WTC11 (cell line): Measurements from ENCODE around the gene GPR143.

Experiments
- FOXJ3 ChIP-seq: sonication (generic); formaldehyde crosslinking; IDR thresholded peaks from 2 replicates; pipeline ENCODE4 v1.9.0; 2021; ENCODE audit warnings: missing genetic modification reagents, mild to moderate bottlenecking, borderline replicate concordance
- IRF2 ChIP-seq: sonication (generic); formaldehyde crosslinking; IDR thresholded peaks from 2 replicates; pipeline ENCODE4 v1.8.0; 2022; ENCODE audit warnings: low read depth, missing genetic modification reagents, borderline replicate concordance
- TF ChIP-seq, protein P1 (sequence below): fragments of 200-600 bp; IDR thresholded peaks from 2 replicates; pipeline ENCODE4 v1.8.0; 2022; ENCODE audit warnings: antibody characterized with exemption

DNA sequence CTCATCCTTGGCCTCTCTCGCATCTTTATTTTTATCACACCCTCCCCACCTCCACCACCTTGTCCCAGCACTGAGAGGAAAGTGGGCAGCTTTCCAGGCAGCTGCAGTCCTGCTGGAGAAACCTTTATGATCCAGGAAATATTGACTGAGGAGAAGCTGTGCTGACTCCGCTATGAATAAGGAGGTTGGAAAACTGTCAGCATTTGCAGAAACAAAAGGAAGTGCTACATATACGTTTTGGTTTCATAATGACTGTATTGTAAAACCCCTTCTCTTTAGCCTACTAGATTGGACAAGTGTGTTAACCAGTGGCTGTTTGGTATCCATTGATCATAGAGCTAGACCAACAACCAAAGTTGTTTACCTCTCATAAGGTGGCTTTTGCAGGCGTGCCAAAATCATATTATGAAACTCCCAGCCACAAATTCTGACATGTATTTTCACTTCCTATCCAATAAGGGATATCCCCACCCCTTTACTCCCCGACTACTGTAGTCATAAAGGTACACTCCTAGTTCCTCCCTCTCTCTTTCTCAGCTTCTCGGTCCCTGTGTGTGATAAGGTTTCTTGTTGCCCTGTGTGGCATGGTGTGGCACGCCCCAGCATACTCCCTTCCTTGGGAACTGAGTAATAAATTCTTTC is 88.4 kb downstream of the GPR143 start:
- TF ChIP-seq, protein P1, sequence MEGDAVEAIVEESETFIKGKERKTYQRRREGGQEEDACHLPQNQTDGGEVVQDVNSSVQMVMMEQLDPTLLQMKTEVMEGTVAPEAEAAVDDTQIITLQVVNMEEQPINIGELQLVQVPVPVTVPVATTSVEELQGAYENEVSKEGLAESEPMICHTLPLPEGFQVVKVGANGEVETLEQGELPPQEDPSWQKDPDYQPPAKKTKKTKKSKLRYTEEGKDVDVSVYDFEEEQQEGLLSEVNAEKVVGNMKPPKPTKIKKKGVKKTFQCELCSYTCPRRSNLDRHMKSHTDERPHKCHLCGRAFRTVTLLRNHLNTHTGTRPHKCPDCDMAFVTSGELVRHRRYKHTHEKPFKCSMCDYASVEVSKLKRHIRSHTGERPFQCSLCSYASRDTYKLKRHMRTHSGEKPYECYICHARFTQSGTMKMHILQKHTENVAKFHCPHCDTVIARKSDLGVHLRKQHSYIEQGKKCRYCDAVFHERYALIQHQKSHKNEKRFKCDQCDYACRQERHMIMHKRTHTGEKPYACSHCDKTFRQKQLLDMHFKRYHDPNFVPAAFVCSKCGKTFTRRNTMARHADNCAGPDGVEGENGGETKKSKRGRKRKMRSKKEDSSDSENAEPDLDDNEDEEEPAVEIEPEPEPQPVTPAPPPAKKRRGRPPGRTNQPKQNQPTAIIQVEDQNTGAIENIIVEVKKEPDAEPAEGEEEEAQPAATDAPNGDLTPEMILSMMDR = no peak
- TF ChIP-seq FOXJ3 (CRISPR knock-in tag) = no peak
- TF ChIP-seq IRF2 (CRISPR knock-in tag) = no peak
